Measurements from ENCODE around the gene POLR3B.

POLR3B gene

DNA sequence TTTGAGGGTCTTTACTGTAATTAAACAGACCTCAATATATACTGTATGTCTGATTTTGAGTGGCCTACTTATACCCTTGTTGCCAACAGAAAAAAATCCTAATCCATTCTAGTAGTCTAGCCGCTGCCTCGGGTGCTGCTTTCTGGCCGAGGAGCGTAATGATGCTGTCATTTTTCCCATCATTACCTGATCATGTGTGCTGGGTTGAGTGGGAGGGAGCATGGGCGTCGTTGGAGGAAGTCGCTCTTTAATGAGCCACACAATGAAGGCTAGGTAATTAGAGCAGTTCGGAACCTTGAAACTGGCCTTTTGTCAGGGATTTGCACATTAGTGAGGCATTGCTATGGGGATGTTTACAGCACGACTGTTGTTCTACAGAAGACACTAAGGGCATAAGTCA lies 149.1 kb downstream of the POLR3B start:
- H3K27ac ChIP-seq, result no peak overlapping the region
- H3K9ac ChIP-seq, result no peak overlapping the region
- TF ChIP-seq, protein P1, sequence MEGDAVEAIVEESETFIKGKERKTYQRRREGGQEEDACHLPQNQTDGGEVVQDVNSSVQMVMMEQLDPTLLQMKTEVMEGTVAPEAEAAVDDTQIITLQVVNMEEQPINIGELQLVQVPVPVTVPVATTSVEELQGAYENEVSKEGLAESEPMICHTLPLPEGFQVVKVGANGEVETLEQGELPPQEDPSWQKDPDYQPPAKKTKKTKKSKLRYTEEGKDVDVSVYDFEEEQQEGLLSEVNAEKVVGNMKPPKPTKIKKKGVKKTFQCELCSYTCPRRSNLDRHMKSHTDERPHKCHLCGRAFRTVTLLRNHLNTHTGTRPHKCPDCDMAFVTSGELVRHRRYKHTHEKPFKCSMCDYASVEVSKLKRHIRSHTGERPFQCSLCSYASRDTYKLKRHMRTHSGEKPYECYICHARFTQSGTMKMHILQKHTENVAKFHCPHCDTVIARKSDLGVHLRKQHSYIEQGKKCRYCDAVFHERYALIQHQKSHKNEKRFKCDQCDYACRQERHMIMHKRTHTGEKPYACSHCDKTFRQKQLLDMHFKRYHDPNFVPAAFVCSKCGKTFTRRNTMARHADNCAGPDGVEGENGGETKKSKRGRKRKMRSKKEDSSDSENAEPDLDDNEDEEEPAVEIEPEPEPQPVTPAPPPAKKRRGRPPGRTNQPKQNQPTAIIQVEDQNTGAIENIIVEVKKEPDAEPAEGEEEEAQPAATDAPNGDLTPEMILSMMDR (IDR thresholded peaks at IDR 0.05), result no peak
- H3K4me2 ChIP-seq (ENCODE audit: low read length), result no peak overlapping the region
- no peaks in the 10 kb centered on the region for H3K36me3 ChIP-seq (ENCODE audit: control insufficient read depth, insufficient read depth, low read length)
- H3K4me1 ChIP-seq, result no peaks in the 10 kb centered on the region
- H2AFZ ChIP-seq, result no peak overlapping the region
- H3K27me3 ChIP-seq (ENCODE audit: control insufficient read depth, insufficient read depth, low read length), result no peaks in the 10 kb centered on the region
- H3K79me2 ChIP-seq, result no peaks in the 10 kb centered on the region
- H3K9me3 ChIP-seq (ENCODE audit: control insufficient read depth, low read length), result no peaks in the 10 kb centered on the region
- H3K4me3 ChIP-seq (ENCODE audit: low read depth, low read length), result no peak overlapping the region

DNA sequence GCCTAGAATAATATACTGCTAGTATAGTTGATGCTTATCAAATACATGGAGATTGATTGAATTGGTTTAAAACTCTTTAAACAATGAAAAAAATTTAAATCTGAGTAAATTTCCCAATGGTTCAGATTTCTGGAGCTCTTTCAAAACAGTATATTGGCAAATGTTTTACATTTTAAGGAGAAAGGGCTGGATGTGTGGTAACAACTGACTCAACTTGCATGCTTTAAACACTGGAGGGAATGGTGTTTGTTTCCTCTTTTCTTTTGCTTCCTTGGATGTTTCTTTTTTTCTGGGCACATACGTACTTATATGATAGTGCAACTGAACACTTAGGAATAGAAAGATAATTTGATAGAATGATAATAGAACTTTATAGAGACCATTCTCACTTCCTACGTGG lies 151.4 kb downstream of the POLR3B start:
- H3K79me2 ChIP-seq, result no peaks in the 10 kb centered on the region
- H3K9ac ChIP-seq, result no peak overlapping the region
- no peaks in the 10 kb centered on the region for H3K27me3 ChIP-seq (ENCODE audit: control insufficient read depth, insufficient read depth, low read length)
- no peaks in the 10 kb centered on the region for H3K4me1 ChIP-seq
- no peak overlapping the region for H3K27ac ChIP-seq
- TF ChIP-seq, protein P1 (IDR thresholded peaks at IDR 0.05), result no peak
- H3K36me3 ChIP-seq (ENCODE audit: control insufficient read depth, insufficient read depth, low read length), result no peaks in the 10 kb centered on the region
- no peaks in the 10 kb centered on the region for H3K9me3 ChIP-seq (ENCODE audit: control insufficient read depth, low read length)
- no peak overlapping the region for H2AFZ ChIP-seq
- no peak overlapping the region for H3K4me2 ChIP-seq (ENCODE audit: low read length)
- no peak overlapping the region for H3K4me3 ChIP-seq (ENCODE audit: low read depth, low read length)

GRCh38 chr12:106511365-106511764 lies 153.8 kb downstream of the POLR3B start:
- Histone ChIP-seq H3K27me3 (ENCODE audit: control insufficient read depth, insufficient read depth, low read length) (no peaks in the 10 kb centered on the region), H3K9me3 (ENCODE audit: control insufficient read depth, low read length) (no peaks in the 10 kb centered on the region), H2AFZ (no peak overlapping the region), H3K9ac (no peak overlapping the region), H3K36me3 (ENCODE audit: control insufficient read depth, insufficient read depth, low read length) (no peaks in the 10 kb centered on the region), H3K4me3 (ENCODE audit: low read depth, low read length) (no peak overlapping the region), H3K79me2 (no peaks in the 10 kb centered on the region), H3K4me2 (ENCODE audit: low read length) (no peak overlapping the region), H3K27ac (no peak overlapping the region), H3K4me1 (no peaks in the 10 kb centered on the region)
- TF ChIP-seq, protein P1 (IDR thresholded peaks at IDR 0.05), result no peak

DNA sequence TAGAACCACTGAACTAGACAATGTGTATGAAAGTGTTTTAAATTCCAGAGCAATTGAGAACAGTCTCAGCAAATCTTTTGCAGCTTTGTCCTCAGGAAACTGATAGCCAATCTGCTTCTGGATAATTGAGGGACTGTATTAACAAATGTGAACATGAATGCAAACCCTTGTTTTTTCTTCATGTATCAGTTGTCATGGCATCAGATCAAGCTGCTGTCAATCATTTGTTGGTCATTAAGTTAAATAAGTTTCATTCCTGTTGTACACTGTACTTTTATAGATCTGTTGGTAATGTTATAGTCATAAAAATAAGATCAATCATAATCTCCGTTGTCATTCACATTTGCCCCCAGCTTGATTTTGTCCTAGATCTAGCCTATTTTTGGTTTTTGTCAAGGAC lies 159.8 kb downstream of the POLR3B start:
- H3K27ac ChIP-seq, result no peak overlapping the region
- no peak overlapping the region for H2AFZ ChIP-seq
- no peaks in the 10 kb centered on the region for H3K27me3 ChIP-seq (ENCODE audit: control insufficient read depth, insufficient read depth, low read length)
- TF ChIP-seq, protein P1 (IDR thresholded peaks at IDR 0.05), result no peak
- no peaks in the 10 kb centered on the region for H3K36me3 ChIP-seq (ENCODE audit: control insufficient read depth, insufficient read depth, low read length)
- no peak overlapping the region for H3K9ac ChIP-seq
- H3K4me2 ChIP-seq (ENCODE audit: low read length), result no peak overlapping the region
- H3K79me2 ChIP-seq, result no peaks in the 10 kb centered on the region
- no peak overlapping the region for H3K4me3 ChIP-seq (ENCODE audit: low read depth, low read length)
- H3K9me3 ChIP-seq (ENCODE audit: control insufficient read depth, low read length), result no peaks in the 10 kb centered on the region
- H3K4me1 ChIP-seq, result no peaks in the 10 kb centered on the region

GRCh38 chr12:106519607-106520021 lies 162.1 kb downstream of the POLR3B start:
- H3K9me3 ChIP-seq (ENCODE audit: control insufficient read depth, low read length), result no peaks in the 10 kb centered on the region
- H3K27ac ChIP-seq, result no peak overlapping the region
- H3K4me2 ChIP-seq (ENCODE audit: low read length), result no peak overlapping the region
- H2AFZ ChIP-seq, result no peak overlapping the region
- H3K9ac ChIP-seq, result no peak overlapping the region
- no peaks in the 10 kb centered on the region for H3K27me3 ChIP-seq (ENCODE audit: control insufficient read depth, insufficient read depth, low read length)
- no peak overlapping the region for H3K4me3 ChIP-seq (ENCODE audit: low read depth, low read length)
- no peaks in the 10 kb centered on the region for H3K36me3 ChIP-seq (ENCODE audit: control insufficient read depth, insufficient read depth, low read length)
- TF ChIP-seq, protein P1 (IDR thresholded peaks at IDR 0.05), result no peak
- H3K4me1 ChIP-seq, result no peaks in the 10 kb centered on the region
- H3K79me2 ChIP-seq, result no peaks in the 10 kb centered on the region

Data from parathyroid adenoma (tissue), 2 donors.